Loucy (cell line): ENCODE results near the gene MBD5.

Source experiments
- CTCF ChIP-seq: fragments of 200-600 bp; sonication (generic); conservative IDR thresholded peaks from 2 replicates; pipeline ENCODE4 v1.5.1; 2014; ENCODE audit warnings: mild to moderate bottlenecking, antibody characterized with exemption, low read length
- EZH2phosphoT487 ChIP-seq: fragments of 200-600 bp; IDR thresholded peaks from 2 replicates; pipeline ENCODE4 v1.6.1; 2018; ENCODE audit warnings: antibody characterized with exemption, mild to moderate bottlenecking, moderate library complexity, borderline replicate concordance

DNA sequence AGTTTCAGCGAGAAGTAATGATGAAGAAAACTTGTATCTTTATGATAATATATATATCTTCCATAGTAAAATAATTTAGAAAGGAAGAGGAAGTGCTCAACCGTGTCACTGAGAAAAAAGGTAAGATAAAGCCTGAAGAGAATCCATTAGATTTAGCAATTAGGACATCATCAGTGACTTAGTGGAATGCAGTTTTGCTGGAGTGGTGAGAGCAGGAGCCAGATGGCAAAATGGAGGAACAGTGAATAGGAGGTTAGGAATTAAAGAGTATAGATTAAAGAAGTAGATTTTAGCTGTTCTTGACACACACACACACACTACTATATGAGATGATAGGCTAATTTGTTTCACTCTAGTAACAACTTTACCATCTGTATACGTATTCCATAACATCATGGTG lies 466.5 kb downstream of the MBD5 start:
- TF ChIP-seq CTCF, result no peak
- no peak for TF ChIP-seq EZH2phosphoT487
